Fibroblast of pulmonary artery (primary cell): ENCODE data around the gene TTC16.

Experiments used
- DNase-seq: peaks from one replicate; pipeline ENCODE4 v3.0.0-alpha.2; 2010; ENCODE audit warnings: low read depth
- H3K4me3 ChIP-seq: replicated peaks from 2 replicates; pipeline ENCODE4 v1.5.1; 2011; ENCODE audit warnings: low read depth, mild to moderate bottlenecking, control low read depth, low read length, moderate library complexity
- TF ChIP-seq, protein P1 (sequence below): IDR thresholded peaks from 2 replicates; pipeline ENCODE4 v1.5.1; 2011; ENCODE audit warnings: mild to moderate bottlenecking, control low read depth, low read length, inconsistent platforms; ENCODE audit errors: missing control alignments

Gene TTC16

DNA sequence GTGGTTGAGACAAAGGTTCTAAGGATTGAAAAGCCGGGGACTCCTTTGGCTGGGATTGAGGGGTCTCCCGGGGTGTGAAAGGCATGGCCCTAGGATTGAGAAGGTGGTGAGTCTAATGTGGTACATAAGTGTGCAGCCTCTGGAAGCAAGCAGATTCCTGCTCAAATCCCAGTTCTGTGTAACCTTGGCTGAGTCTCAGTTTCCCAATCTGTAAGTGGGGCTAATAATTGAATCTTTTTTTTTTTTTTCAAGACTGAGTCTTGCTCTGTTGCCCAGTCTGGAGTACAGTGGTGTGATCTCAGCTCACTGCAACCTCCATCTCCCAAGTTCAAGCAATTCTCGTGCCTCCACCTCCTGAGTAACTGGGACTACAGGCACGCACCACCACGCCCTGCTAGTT is 56.7 kb downstream of the TTC16 start:
- no peak for DNase-seq
- no peak overlapping the region for H3K4me3 ChIP-seq
- TF ChIP-seq, protein P1, sequence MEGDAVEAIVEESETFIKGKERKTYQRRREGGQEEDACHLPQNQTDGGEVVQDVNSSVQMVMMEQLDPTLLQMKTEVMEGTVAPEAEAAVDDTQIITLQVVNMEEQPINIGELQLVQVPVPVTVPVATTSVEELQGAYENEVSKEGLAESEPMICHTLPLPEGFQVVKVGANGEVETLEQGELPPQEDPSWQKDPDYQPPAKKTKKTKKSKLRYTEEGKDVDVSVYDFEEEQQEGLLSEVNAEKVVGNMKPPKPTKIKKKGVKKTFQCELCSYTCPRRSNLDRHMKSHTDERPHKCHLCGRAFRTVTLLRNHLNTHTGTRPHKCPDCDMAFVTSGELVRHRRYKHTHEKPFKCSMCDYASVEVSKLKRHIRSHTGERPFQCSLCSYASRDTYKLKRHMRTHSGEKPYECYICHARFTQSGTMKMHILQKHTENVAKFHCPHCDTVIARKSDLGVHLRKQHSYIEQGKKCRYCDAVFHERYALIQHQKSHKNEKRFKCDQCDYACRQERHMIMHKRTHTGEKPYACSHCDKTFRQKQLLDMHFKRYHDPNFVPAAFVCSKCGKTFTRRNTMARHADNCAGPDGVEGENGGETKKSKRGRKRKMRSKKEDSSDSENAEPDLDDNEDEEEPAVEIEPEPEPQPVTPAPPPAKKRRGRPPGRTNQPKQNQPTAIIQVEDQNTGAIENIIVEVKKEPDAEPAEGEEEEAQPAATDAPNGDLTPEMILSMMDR, result no peak

DNA sequence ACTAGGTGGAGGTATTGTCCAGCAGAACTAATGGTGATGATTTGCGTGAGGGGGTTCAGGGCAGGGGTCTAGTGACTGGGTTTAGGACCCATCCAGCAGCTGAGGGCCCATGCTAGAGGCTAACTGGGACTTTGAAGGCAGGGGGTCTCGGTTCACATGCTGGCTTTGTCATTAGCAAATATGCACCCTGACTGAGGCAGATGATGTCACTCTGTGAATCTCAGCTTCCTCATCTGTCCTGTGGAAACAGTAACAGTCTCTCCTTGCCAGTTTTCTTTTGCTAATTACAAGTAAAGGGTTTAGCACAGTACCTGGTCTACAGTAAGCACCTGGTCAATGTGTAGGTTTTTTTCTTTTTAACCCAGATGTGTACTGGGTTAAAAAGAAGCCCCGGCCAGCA is 57.4 kb downstream of the TTC16 start:
- no peak overlapping the region for H3K4me3 ChIP-seq
- no peak for DNase-seq
- TF ChIP-seq, protein P1, result no peak

DNA sequence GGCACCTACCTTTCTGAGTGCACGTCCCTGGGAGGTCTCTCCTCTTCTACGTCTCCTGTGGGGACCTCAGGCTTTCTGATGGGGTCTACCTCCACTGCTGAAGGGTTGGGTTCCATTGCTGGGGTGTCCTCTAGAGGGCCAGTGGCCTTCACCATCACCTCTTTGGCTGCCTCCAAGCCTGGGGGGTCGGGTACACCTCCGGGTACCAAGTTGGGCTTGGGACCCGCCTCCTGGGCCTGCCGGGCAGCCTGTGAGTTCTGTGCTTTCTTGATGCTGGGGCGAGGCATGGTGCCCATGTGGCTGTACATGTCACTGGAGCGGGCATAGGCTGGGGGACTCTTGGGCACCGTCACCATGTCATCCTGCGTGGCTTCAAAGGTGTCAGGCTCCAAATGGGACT is 58.1 kb downstream of the TTC16 start:
- DNase-seq, result no peak
- TF ChIP-seq, protein P1, result no peak
- H3K4me3 ChIP-seq, result no peak overlapping the region

DNA sequence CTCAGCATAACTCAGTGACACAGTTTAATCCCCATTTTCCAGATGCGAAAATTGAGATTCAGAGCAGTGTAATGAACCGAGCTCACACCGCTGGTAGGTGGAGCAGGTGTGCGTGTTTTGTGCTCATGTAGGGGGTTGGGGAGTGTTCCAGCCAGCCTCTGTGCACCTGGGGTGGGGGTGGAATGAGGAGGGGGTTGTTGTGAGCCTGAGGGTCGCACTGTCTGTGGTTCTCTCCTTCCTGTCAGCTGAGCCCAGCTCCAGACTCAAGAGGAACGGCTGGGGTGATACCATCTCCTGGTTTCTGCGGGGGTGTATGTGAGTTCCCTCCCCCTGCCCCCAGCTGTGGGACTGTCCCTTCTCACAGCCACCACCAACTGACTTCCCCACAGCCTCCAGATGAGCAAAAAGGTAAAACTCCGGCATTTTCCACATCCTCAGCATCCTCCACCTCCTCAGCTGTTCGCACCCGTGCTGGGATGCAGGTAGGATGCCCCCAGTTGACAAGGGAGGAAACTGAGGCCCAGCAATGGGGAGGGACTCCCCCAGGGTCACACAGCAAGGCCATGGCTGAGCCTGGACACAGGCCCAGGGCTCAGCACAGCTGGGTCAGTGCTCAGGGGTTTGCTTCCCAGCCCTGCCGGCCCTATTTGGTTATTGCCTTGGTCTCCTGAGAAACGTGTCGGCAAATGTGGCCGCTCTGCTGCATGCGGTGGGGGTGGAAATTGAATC is 60.5 kb downstream of the TTC16 start:
- DNase-seq, result no peak
- no peak overlapping the region for H3K4me3 ChIP-seq
- TF ChIP-seq, protein P1, result no peak

DNA sequence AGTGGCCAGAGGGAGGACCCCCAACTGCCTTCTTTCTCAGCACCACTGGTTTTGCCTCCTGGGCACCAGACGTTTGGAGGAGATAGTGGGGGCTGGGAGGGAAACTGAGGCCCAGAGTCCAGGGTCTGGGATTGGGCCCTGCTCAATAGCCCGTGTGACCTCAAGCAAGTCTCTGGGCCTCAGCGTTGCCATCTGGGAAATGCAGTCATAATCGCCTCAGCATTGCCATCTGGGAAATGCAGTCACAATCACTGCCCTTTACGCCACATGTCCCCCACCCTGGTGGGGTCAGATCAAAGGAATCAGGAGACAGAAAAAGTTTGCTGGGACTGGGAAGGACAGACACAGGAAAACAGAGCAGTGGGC is 61.0 kb downstream of the TTC16 start:
- H3K4me3 ChIP-seq, result no peak overlapping the region
- DNase-seq, result no peak
- TF ChIP-seq, protein P1, result no peak

DNA sequence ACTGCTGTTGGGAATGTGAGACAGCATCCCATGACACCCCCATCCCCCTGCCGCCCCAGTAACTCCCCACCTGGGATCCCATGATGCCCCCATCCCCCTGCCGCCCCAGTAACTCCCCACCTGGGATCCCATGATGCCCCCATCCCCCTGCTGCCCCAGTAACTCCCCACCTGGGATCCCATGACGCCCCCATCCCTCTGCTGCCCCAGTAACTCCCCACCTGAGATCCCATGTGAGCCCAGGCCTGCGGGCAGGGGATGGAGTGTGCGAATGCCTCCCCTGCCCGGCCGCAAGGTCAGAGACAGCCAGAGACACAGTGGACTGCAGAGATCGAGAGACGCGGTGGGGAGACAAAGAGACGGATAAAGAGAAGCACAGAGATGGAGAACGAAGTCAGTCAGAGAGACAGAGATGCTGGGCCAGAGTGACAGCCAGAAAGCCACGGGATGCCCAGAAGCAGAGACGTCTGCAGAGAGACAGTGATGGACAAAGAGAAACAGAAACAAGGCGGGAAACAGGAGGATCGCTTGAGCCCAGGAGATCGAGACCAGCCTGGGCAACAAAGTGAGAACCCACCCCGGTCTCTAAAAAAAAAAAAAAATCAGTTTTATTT is 61.6 kb downstream of the TTC16 start:
- DNase-seq, result no peak
- no peak overlapping the region for H3K4me3 ChIP-seq
- TF ChIP-seq, protein P1, result no peak
